Kidney (tissue), 14 donors: ENCODE data around the gene ZNF70. TPM values are rescaled to one million over a fixed set of nuclear protein-coding genes. Genes with fewer than 3 reads are reported as not detected.

Source experiments
- DNase-seq, 5 donors: peaks; one replicate each; pipeline ENCODE4 v3.0.0-alpha.2; 2013 to 2020
- FAIRE-seq: peaks from 2 replicates; lab custom pipeline; 2012; peaks lifted over from hg19 to GRCh38; lab: Jason Lieb, UNC
- H3K27ac ChIP-seq, 2 donors: one replicate each; pipeline ENCODE4 v1.7.0; 2013; ENCODE audit warnings: low read depth in 2 of 2, low read length in 2 of 2, inconsistent platforms in 1 of 2
- H3K27me3 ChIP-seq: one replicate; pipeline ENCODE4 v1.7.1; 2013; ENCODE audit warnings: low read length, inconsistent platforms; ENCODE audit not compliant: control insufficient read depth, insufficient read depth
- H3K36me3 ChIP-seq, 3 donors: one replicate each; pipeline versions ENCODE4 v1.7.0 to v1.7.1; 2013; ENCODE audit warnings: low read length in 3 of 3, control low read depth in 1 of 3, inconsistent platforms in 1 of 3; ENCODE audit not compliant: insufficient read depth in 3 of 3, control insufficient read depth in 2 of 3
- H3K4me1 ChIP-seq, 3 donors: one replicate each; pipeline versions ENCODE4 v1.7.0 to v1.7.1; 2013; ENCODE audit warnings: low read length in 3 of 3, inconsistent platforms in 1 of 3, low read depth in 1 of 3; ENCODE audit not compliant: control insufficient read depth in 2 of 3, insufficient read depth in 2 of 3
- H3K4me3 ChIP-seq, 3 donors: one replicate each; pipeline versions ENCODE4 v1.7.0 to v1.8.1; 2013; ENCODE audit warnings: low read length in 3 of 3, control low read depth in 1 of 3, inconsistent platforms in 1 of 3
- H3K9ac ChIP-seq, 3 donors: one replicate each; pipeline versions ENCODE4 v1.7.0 to v1.7.1; 2013; ENCODE audit warnings: low read length in 3 of 3, control low read depth in 1 of 3, inconsistent platforms in 1 of 3
- H3K9me3 ChIP-seq, 3 donors: one replicate each; pipeline versions ENCODE4 v1.7.0 to v1.7.1; 2013; ENCODE audit warnings: low read length in 3 of 3, control low read depth in 1 of 3, inconsistent platforms in 1 of 3; ENCODE audit not compliant: control insufficient read depth in 2 of 3, insufficient read depth in 1 of 3
- intact Hi-C: fragments of 100-400 bp; cut with DNase I; formaldehyde crosslinking; loops from one replicate; pipeline ENCODE4 v1.11.1; 2022
- polyA plus RNA-seq: library from polyadenylated mRNA; stranded (reverse); fragments of 350-450 nt; fragmentation: Illumina TruSeq; extraction: RNeasy Lipid Tissue Mini Kit (QIAGEN cat#74804); gene quantifications from one replicate; pipeline ENCODE4 v1.2.3, GENCODE V29; 2014; ENCODE audit warnings: low read depth, low replicate concordance; ENCODE audit not compliant: insufficient read depth
- total RNA-seq: library from RNA; stranded (reverse); fragmentation: NEBNext Ultra II Directional; extraction: Animal tissue kit (Norgen Biotek cat#: 25700); gene quantifications from one replicate; pipeline ENCODE4 v1.2.1, GENCODE V29; 2021
- TF ChIP-seq, protein P1 (sequence below): IDR thresholded peaks from 3 replicates; pipeline ENCODE4 v1.5.1; 2012; ENCODE audit warnings: mild to moderate bottlenecking, moderate library complexity, borderline replicate concordance; ENCODE audit not compliant: insufficient read depth; ENCODE audit errors: extremely low read depth
- donor health status: control.
- donor health status: control.
- donor health status: control.
- donor health status: control.
- donor health status: control.
- donor health status: DM: yes; HTN: yes; CAD: no.
- donor health status: Normal renal cell carcinoma (clear cell type).

The ZNF70 gene
- total and polyA plus RNA-seq, 2 donors from 2014 or later: 1.1 to 6.6 TPM

DNA sequence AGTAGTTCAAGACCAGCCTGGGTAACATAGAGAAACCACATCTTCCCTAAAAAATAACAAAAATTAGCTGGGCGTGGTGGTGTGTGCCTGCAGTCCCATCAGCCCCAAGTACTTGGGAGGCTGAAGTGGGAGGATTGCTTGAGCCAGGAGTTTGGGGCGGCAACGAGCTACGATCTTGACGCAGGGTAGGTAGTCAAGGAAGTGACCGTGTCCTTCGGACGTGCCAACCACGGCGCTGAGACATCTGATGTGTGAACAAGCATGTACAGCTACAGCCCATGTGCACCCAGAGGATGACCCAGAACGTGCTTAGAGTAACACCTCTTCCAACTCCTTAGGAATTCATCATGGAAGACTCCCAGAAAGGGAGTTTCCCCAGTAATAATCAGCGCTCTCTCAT is 38.7 kb downstream of the ZNF70 start:
- no peaks in the 10 kb centered on the region for H3K27me3 ChIP-seq
- no peak overlapping the region for H3K27ac ChIP-seq
- DNase-seq (no peak), FAIRE-seq (no peak)
- H3K4me3 ChIP-seq: no peak overlapping the region
- H3K9me3 ChIP-seq: no peaks in the 10 kb centered on the region
- intact Hi-C loops: no loop called here
- peaks cover 4 to 46% (median 36%) of the 10 kb centered on the region in 3 donors for H3K36me3 ChIP-seq
- H3K4me1 ChIP-seq: peaks cover 0 to 4% (median 0%) of the 10 kb centered on the region in 3 donors
- H3K9ac ChIP-seq: no peak overlapping the region
- TF ChIP-seq, protein P1, sequence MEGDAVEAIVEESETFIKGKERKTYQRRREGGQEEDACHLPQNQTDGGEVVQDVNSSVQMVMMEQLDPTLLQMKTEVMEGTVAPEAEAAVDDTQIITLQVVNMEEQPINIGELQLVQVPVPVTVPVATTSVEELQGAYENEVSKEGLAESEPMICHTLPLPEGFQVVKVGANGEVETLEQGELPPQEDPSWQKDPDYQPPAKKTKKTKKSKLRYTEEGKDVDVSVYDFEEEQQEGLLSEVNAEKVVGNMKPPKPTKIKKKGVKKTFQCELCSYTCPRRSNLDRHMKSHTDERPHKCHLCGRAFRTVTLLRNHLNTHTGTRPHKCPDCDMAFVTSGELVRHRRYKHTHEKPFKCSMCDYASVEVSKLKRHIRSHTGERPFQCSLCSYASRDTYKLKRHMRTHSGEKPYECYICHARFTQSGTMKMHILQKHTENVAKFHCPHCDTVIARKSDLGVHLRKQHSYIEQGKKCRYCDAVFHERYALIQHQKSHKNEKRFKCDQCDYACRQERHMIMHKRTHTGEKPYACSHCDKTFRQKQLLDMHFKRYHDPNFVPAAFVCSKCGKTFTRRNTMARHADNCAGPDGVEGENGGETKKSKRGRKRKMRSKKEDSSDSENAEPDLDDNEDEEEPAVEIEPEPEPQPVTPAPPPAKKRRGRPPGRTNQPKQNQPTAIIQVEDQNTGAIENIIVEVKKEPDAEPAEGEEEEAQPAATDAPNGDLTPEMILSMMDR: no peak

DNA sequence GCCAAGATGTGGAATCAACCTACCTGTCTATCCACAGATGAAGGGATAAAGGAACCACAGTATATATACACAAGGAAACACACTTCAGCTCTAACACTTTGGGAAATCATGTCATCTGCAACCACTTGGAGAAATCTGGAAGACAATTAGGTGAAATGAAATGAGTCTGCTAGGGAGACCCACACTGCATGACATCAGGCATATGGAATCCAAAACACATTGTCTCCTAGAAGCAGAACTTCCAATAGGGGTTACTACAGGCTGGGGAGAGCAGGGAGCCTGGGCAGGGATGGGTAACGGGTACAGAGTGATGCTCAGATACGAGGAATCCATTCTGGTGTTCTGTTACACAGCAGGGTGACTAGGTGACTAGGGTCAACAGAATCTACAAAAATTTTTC is 41.8 kb downstream of the ZNF70 start:
- H3K27ac ChIP-seq: no peak overlapping the region
- peaks cover 4 to 73% (median 61%) of the 10 kb centered on the region in 3 donors for H3K36me3 ChIP-seq
- no peak overlapping the region for H3K9ac ChIP-seq
- DNase-seq (no peak), FAIRE-seq (no peak)
- TF ChIP-seq, protein P1: no peak
- H3K9me3 ChIP-seq: no peaks in the 10 kb centered on the region
- no peak overlapping the region for H3K4me3 ChIP-seq
- H3K4me1 ChIP-seq: peaks cover 0 to 2% (median 0%) of the 10 kb centered on the region in 3 donors
- intact Hi-C loops: no loop called here
- H3K27me3 ChIP-seq: no peaks in the 10 kb centered on the region

- Histone ChIP-seq H3K4me3 (no peak overlapping the region), H3K9me3 (no peaks in the 10 kb centered on the region), H3K4me1 (peaks cover 0 to 2% (median 0%) of the 10 kb centered on the region in 3 donors), H3K9ac (no peak overlapping the region), H3K36me3 (peaks cover 4 to 73% (median 62%) of the 10 kb centered on the region in 3 donors), H3K27ac (no peak overlapping the region), H3K27me3 (no peaks in the 10 kb centered on the region)
- intact Hi-C loops: no loop called here
- FAIRE-seq: no peak
- TF ChIP-seq, protein P1: no peak
- no peak for DNase-seq
Measured at GRCh38 chr22:23708270-23708669, 42.6 kb downstream of the ZNF70 start.

DNA sequence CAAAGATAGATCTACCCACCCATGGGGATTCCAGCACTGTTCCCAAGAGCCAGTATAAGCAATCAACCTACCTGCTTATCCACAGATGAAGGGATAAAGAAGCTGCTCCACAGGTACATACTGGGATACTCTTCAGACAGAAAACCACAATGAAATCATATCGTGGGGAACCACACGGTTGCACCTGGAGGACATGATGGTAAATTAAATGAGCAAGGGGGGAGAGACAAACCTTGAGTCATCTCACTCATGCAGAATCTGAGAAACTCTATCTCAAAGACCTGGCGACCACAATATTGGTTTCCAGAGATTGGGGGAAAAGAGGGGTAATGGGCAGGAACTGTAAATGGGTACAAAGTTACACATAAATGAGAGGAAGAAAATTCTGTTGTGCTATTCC is 45.6 kb downstream of the ZNF70 start:
- H3K4me3 ChIP-seq: no peak overlapping the region
- TF ChIP-seq, protein P1: no peak
- H3K4me1 ChIP-seq: peaks cover 0 to 2% (median 0%) of the 10 kb centered on the region in 3 donors
- H3K9me3 ChIP-seq: no peaks in the 10 kb centered on the region
- intact Hi-C loops: no loop called here
- H3K36me3 ChIP-seq: peaks cover 6 to 78% (median 61%) of the 10 kb centered on the region in 3 donors
- FAIRE-seq (no peak), DNase-seq (no peak)
- no peaks in the 10 kb centered on the region for H3K27me3 ChIP-seq
- H3K27ac ChIP-seq: no peak overlapping the region
- no peak overlapping the region for H3K9ac ChIP-seq
